Stimulated activated CD8-positive, alpha-beta memory T cell treated with anti-CD3 and anti-CD28 coated beads, Interleukin-4, amount 100 ng/mL, for 24 hours (primary cell): ENCODE results near the gene CCDC92.
"Not testable (repeated sequence)": the region's sequence is repeated elsewhere in the genome, so short reads cannot be mapped to it uniquely, and the experiment has no call there.

Source experiments
- DNase-seq: peaks from one replicate; pipeline ENCODE4 v3.0.0-alpha.2; 2020; ENCODE audit warnings: low read depth

CCDC92 gene

GRCh38 chr12:123948796-123949769 is 23.5 kb downstream of the CCDC92 start:
- DNase-seq, result no peak

- no peak for DNase-seq
These were observed 24.2 kb downstream of the CCDC92 start for GRCh38 chr12:123948401-123948795.

DNA sequence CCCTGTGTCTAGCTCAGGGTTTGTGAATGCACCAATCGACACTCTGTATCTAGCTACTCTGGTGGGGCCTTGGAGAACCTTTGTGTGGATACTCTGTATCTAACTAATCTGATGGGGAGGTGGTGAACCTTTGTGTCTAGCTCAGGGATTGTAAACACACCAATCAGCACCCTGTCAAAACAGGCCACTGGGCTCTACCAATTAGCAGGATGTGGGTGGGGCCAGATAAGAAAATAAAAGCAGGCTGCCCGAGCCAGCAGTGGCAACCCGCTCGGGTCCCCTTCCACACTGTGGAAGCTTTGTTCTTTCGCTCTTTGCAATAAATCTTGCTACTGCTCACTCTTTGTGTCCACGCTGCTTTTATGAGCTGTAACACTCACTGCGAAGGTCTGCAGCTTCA is 25.1 kb downstream of the CCDC92 start:
- DNase-seq, result not testable (repeated sequence)

DNA sequence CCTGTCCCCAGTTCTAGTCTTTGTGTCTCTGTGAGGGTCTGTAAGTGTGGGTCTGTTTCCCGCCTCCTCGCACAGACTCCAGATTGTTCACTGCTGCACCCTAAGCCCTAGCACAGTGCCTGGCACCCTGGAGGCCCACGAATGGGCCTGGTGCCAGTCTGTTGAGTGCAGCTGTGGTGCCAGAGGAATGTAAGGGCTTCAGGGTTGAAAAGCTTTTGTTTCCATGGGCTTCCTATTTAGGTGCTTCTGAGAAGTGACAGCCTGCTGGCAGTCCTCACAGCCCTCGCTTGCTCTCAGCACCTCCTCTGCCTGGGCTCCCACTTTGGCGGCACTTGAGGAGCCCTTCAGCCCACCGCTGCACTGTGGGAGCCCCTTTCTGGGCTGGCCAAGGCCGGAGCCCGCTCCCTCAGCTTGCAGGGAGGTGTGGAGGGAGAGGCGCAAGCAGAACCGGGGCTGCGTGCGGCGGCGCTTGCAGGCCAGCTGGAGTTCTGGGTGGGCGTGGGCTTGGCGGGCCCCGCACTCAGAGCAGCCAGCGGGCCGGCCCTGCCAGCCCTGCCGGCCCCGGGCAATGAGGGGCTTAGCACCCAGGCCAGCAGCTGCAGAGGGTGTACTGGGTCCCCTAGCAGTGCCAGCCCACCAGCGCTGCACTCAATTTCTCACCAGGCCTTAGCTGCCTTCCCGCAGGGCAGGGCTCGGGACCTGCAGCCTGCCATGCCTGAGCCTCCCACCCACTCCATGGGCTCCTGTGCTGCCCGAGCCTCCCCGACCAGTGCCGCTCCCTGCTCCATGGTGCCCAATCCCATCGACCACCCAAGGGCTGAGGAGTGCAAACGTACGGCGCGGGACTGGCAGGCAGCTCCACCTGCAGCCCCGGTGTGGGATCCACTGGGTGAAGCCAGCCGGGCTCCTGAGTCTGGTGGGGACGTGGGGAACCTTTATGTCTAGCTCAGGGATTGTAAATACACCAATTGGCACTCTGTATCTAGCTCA is 25.8 kb downstream of the CCDC92 start:
- DNase-seq, result not testable (repeated sequence)

DNA sequence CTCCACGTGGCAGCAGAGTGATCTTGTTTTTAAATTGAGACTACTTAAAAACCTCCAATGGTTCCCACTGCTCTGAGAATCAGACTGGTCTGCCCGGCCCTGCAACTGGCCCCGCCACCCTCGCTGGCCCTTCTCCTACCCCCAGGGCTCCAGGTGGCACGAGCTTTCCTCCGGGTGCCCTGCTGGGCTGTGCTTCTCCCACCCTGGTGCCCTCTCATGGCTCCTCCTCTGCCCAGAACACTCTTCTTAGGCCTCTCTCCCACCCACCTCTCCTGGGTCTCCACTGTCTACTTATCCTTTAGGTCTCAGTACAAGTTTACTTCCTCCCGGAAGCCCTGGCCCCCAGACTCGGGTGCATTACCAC is 26.5 kb downstream of the CCDC92 start:
- DNase-seq, result no peak

- no peak for DNase-seq
These were observed 27.1 kb downstream of the CCDC92 start for GRCh38 chr12:123945287-123946151.

GRCh38 chr12:123944696-123945095 is 27.9 kb downstream of the CCDC92 start:
- no peak for DNase-seq

DNA sequence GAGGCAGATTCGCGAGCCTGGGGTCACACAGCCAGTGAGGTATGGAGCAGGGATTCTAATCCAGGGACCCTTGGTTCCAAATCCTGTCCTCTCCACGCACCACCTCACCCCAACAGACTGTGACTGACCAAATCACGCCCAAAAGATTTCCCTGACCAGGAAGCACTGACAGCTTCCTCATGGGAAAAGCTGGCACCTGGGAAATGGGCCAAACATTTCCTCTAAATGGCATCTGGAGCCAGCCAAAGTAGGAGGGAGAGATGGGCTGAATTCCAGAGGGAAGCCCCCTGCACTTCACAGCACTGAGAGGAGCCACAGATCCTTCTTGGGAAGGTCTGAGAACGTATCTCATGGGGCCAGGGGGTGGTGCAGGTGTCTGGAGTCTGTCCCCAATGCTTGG is 28.8 kb downstream of the CCDC92 start:
- DNase-seq, result no peak

DNA sequence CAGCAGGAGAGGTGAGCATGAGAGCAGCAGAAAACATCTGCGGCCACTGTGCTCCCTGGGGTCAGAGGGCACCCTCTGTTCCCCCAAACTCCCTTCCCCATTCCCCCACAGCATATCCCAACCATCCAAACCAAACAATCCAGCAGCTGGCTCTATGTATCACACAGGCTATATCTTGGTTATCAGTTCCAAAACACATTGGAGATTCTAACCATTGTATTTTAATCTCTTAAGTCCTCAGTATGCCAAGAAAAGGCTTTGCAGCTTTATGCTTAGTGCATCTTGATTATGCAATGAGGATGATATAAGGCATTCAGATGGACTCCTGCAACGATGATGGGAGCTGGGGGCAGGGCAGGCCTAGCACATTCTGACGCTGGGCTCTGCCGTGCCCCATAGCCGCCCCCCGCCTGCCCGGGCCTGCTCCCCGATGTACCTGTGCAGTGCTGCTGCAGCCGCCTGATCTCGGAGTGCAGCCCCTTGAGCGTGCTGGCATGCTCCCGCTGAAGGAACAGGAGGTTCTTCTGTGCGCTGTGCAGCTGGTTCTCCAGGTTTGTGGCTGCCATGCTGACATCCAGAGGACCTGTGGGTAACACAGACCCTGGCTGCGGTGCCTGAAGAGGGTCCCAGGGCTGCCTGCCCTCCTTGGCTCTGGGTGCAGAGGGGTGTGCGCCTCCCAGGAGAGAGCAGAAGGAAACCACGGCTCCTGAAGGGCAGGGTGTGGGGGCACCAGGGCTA is 29.6 kb downstream of the CCDC92 start:
- no peak for DNase-seq

DNA sequence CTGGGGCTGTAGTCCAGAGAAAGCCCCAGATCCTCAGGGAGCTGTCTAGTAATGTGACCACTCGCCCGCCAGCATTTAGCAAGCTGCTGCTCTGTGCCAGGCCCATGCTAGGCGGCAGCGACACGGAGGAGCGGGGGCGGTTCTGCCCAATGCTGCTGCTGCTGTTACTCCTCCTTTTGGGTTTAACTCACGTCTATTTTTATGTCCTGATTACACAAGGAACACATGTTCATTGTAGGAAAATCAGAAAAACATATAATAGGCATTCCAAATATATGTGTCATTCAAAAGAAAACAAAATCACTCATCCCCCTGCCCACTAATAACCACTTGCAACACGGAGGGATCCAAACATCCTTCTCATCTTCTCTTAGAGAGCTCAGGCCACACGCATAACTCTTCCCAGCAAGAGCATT is 30.4 kb downstream of the CCDC92 start:
- DNase-seq, result no peak

GRCh38 chr12:123941624-123942237 is 30.9 kb downstream of the CCDC92 start:
- no peak for DNase-seq

- no peak for DNase-seq
These were observed 31.6 kb downstream of the CCDC92 start for GRCh38 chr12:123941000-123941399.

DNA sequence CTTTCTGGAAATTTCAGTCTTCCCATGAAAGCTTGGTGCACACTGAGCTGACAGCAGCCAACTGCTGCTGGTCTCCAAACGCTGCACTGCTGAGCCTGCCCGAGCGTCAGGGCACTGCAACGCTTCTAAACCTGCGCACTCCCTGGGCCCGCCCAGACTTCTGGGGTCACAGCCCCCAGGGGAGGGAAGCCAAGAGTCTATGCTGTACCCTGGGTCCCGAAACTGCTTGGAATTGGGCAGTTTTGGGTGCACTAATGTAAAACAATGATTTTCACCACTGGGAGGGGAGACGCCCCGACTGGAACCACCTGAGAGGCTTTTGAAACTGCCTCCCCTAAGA is 32.0 kb downstream of the CCDC92 start:
- no peak for DNase-seq

- DNase-seq, result no peak
These were observed 32.7 kb downstream of the CCDC92 start for GRCh38 chr12:123939716-123940626.

GRCh38 chr12:123938679-123939480 is 33.8 kb downstream of the CCDC92 start:
- DNase-seq, result no peak

DNA sequence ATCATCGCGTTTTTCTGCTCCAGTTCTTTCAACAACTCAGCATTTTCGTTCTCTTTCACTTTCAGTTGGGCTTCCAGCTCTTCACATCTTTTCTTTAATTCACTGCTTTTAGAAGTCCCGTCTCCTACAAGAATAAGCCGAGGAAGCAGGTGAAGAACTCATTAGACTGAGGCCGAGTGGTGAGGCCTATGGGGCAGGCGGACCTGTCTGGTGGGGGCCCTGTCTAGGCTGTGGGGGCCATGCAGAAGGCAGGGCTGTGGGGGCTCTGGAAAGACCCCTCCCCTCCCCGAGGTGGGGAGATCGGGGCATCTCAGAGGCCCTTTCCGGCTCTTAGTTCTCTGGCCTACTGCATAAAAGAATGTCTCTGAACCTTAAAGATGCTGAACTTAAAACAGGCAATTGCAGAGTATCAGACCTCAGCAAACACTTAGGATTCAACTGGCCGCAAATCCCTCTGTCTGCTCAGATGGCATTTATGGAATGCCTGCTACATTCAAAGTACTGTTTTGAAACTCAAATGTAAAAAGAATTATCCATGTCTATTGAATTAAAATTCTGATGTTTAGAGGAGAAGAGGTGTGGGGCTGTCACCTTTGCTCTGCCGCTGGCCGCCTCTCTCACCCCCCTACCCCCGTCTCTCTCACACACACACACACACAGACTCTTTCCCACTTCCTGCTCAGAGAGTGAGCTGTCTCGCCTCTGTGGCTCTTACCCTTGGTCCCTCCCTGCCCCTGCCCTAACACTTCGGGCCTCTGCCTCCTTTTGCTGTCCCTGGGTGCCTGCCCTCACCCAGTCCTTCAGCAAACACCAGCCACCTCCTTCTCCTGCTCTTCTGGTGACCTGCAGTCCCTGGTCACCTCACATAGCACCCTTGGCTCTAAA is 34.7 kb downstream of the CCDC92 start:
- DNase-seq, result peak; percentile 39

GRCh38 chr12:123936956-123937706 is 35.5 kb downstream of the CCDC92 start:
- no peak for DNase-seq
